HCT116 (cell line): ENCODE data around the gene FAH. TPM values are rescaled to one million over a fixed set of nuclear protein-coding genes. Genes with fewer than 3 reads are reported as not detected.

Experiments
- ATAC-seq: fragments of 200-7000 bp; cut with Tn5 transposase; 2 replicates; pipeline ENCODE4 v1.9.1; 2020; ENCODE audit warnings: mild to moderate bottlenecking, moderate library complexity
- BruUV-seq: library from RNA; stranded (reverse); fragments of 400-500 nt; replicated peaks from 2 replicates; lab custom pipeline; 2021; lab: Mats Ljungman, UMichigan
- CTCF ChIA-PET: fragments of 300-600 bp; sonication (Branson Sonifier 250); formaldehyde crosslinking; loops from one replicate; lab custom pipeline; 2021; ENCODE audit warnings: antibody characterized with exemption; lab: Charles Lee
- POLR2A ChIA-PET: fragments of 300-600, 350-600 bp; sonication (Branson Sonifier 250); formaldehyde crosslinking; loops from one replicate; lab custom pipeline; 2021; ENCODE audit warnings: antibody characterized with exemption; lab: Charles Lee
- RAD21 ChIA-PET, 2 experiments: fragments of 300-600 bp; sonication (Branson Sonifier 250); formaldehyde crosslinking; loops; one replicate each; lab custom pipeline; 2023; ENCODE audit warnings: low total read pairs in 2 of 2; ENCODE audit not compliant: uncharacterized antibody in 2 of 2, unreplicated experiment in 2 of 2, low non-redundant PET in 1 of 2; lab: Charles Lee
- DNase-seq: peaks from one replicate; pipeline ENCODE4 v3.0.0-alpha.2; 2010; ENCODE audit warnings: low read depth, low spot score
- H2AFZ ChIP-seq: fragments of 200-600 bp; shearing (Covaris generic), sonication (generic); 2 replicates; pipeline ENCODE4 v1.6.1; 2017; ENCODE audit warnings: low read depth, mixed run types, mixed read lengths, antibody characterized with exemption, low read length; ENCODE audit not compliant: poor library complexity, severe bottlenecking
- H3K27ac ChIP-seq: 2 replicates; pipeline ENCODE4 v1.5.1; 2012; ENCODE audit warnings: low read depth, low read length
- H3K27me3 ChIP-seq: fragments of 200-600 bp; sonication (generic); 2 replicates; pipeline ENCODE4 v1.6.1; 2016; ENCODE audit warnings: mixed run types, low read length, mixed read lengths; ENCODE audit not compliant: insufficient read depth
- H3K36me3 ChIP-seq, 2 experiments: fragments of 200-500 bp in 1 of 2; fragments of 200-600 bp in 1 of 2; sonication (Bioruptor generic) in 1 of 2; sonication (generic) in 1 of 2; 2 replicates each; pipeline versions ENCODE4 v1.5.1 to v1.6.1; 2014 to 2016; ENCODE audit warnings: low read length in 2 of 2, inconsistent platforms in 1 of 2, mixed read lengths in 1 of 2, mixed run types in 1 of 2; ENCODE audit not compliant: insufficient read depth in 2 of 2, control insufficient read depth in 1 of 2
- H3K4me1 ChIP-seq, 2 experiments: fragments of 200-600 bp in 1 of 2; sonication (generic) in 1 of 2; 2 replicates each; pipeline versions ENCODE4 v1.5.1 to v1.6.1; 2012 to 2017; ENCODE audit warnings: low read length in 2 of 2, inconsistent platforms in 1 of 2, mild to moderate bottlenecking in 1 of 2, mixed read lengths in 1 of 2, mixed run types in 1 of 2, moderate library complexity in 1 of 2; ENCODE audit not compliant: insufficient read depth in 2 of 2, control insufficient read depth in 1 of 2
- H3K4me2 ChIP-seq: fragments of 200-600 bp; sonication (generic); 2 replicates; pipeline ENCODE4 v1.6.1; 2017; ENCODE audit warnings: mixed run types, low read length, mixed read lengths
- H3K4me3 ChIP-seq, 2 experiments: fragments of 200-600 bp in 1 of 2; sonication (generic) in 1 of 2; replicated peaks in 1 of 2; 2 replicates each; pipeline ENCODE4 v1.5.1; 2011 to 2016; ENCODE audit warnings: low read length in 2 of 2, control low read depth in 1 of 2, low read depth in 1 of 2, mild to moderate bottlenecking in 1 of 2, mixed read lengths in 1 of 2, mixed run types in 1 of 2
- H3K79me2 ChIP-seq: fragments of 200-600 bp; sonication (generic); 2 replicates; pipeline ENCODE4 v1.6.1; 2017; ENCODE audit warnings: mild to moderate bottlenecking, mixed run types, low read length, moderate library complexity, mixed read lengths; ENCODE audit not compliant: insufficient read depth
- H3K9ac ChIP-seq: fragments of 200-600 bp; sonication (generic); 2 replicates; pipeline ENCODE4 v1.6.1; 2016; ENCODE audit warnings: low read length, mixed read lengths
- H3K9me2 ChIP-seq: fragments of 200-600 bp; sonication (generic), shearing (Covaris generic); 2 replicates; pipeline ENCODE4 v1.6.1; 2017; ENCODE audit warnings: mixed run types, mild to moderate bottlenecking, moderate library complexity; ENCODE audit not compliant: insufficient read depth
- H3K9me3 ChIP-seq, 2 experiments: fragments of 200-500 bp in 1 of 2; fragments of 200-600 bp in 1 of 2; sonication (Bioruptor generic) in 1 of 2; sonication (generic) in 1 of 2; 2 replicates each; pipeline ENCODE4 v1.6.1; 2014 to 2017; ENCODE audit warnings: low read length in 2 of 2, mixed read lengths in 2 of 2, inconsistent platforms in 1 of 2, low read depth in 1 of 2, mild to moderate bottlenecking in 1 of 2, mixed run types in 1 of 2, moderate library complexity in 1 of 2; ENCODE audit not compliant: control insufficient read depth in 1 of 2, insufficient read depth in 1 of 2
- H4K20me1 ChIP-seq: fragments of 200-600 bp; sonication (generic), shearing (Covaris generic); 2 replicates; pipeline ENCODE4 v1.6.1; 2017; ENCODE audit warnings: mixed run types, mild to moderate bottlenecking, moderate library complexity; ENCODE audit not compliant: insufficient read depth
- CTCF ChIP-seq, 3 experiments: fragments of 200-600 bp in 1 of 3; sonication (generic) in 1 of 3; IDR thresholded peaks in 2 of 3; conservative IDR thresholded peaks in 1 of 3; 2 replicates each; pipeline ENCODE4 v1.5.1; 2012 to 2017; ENCODE audit warnings: low read depth in 2 of 3, low read length in 2 of 3, antibody characterized with exemption in 1 of 3, borderline replicate concordance in 1 of 3, control low read depth in 1 of 3, mild to moderate bottlenecking in 1 of 3, mixed read lengths in 1 of 3, mixed run types in 1 of 3, moderate library complexity in 1 of 3; ENCODE audit not compliant: insufficient read depth in 1 of 3
- EZH2 ChIP-seq: fragments of 200-600 bp; sonication (generic); IDR thresholded peaks from 2 replicates; pipeline ENCODE4 v1.6.1; 2017; ENCODE audit warnings: antibody characterized with exemption, mixed run types
- EZH2phosphoT487 ChIP-seq: fragments of 200-600 bp; IDR thresholded peaks from 2 replicates; pipeline ENCODE4 v1.6.1; 2018; ENCODE audit warnings: antibody characterized with exemption, borderline replicate concordance
- JUND ChIP-seq: IDR thresholded peaks from 2 replicates; pipeline ENCODE4 v1.6.1; 2012
- RAD21 ChIP-seq: IDR thresholded peaks from 2 replicates; pipeline ENCODE4 v1.6.1; 2012; ENCODE audit warnings: low read depth, mild to moderate bottlenecking
- SP1 ChIP-seq: IDR thresholded peaks from 2 replicates; pipeline ENCODE4 v1.6.1; 2012; ENCODE audit warnings: low read depth
- SRF ChIP-seq: IDR thresholded peaks from 2 replicates; pipeline ENCODE4 v1.6.1; 2012; ENCODE audit warnings: low read depth
- YY1 ChIP-seq: IDR thresholded peaks from 2 replicates; pipeline ENCODE4 v1.6.1; 2011; ENCODE audit warnings: low read length, low read depth, moderate library complexity, mild to moderate bottlenecking; ENCODE audit not compliant: insufficient replicate concordance; ENCODE audit errors: extremely low read depth
- ZBTB33 ChIP-seq: IDR thresholded peaks from 2 replicates; pipeline ENCODE4 v1.6.1; 2011; ENCODE audit warnings: mild to moderate bottlenecking, low read length, moderate library complexity; ENCODE audit not compliant: insufficient replicate concordance; ENCODE audit errors: extremely low read depth
- ZNF274 ChIP-seq: fragments of 200-500 bp; sonication (Bioruptor generic); IDR thresholded peaks from 2 replicates; pipeline ENCODE4 v1.6.1; 2014; ENCODE audit warnings: mild to moderate bottlenecking, low read depth, low read length, inconsistent platforms
- intact Hi-C: fragments of 100-400 bp; cut with micrococcal nuclease; formaldehyde crosslinking; loops from 2 replicates; pipeline ENCODE4 v1.10.0; 2022
- total RNA-seq: library from RNA; stranded (reverse); gene quantifications from one replicate; pipeline ENCODE4 v1.2.1, GENCODE V29; 2021; ENCODE audit not compliant: unreplicated experiment

FAH gene
- total RNA-seq, 1 experiment from 2014 or later, result 20.0 TPM

- Histone ChIP-seq H3K4me2 (no peak overlapping the region), H3K4me1 (0 out of 4 replicates have a peak, but pooled peaks cover 0 to 4% of the 10 kb centered on the region in 2 experiments), H3K79me2 (no peaks in the 10 kb centered on the region), H3K27ac (no peak overlapping the region), H3K27me3 (peaks cover 11% of the 10 kb centered on the region), H2AFZ (no peak overlapping the region), H3K36me3 (no peaks in the 10 kb centered on the region), H4K20me1 (no peaks in the 10 kb centered on the region), H3K9ac (no peak overlapping the region), H3K9me2 (no peaks in the 10 kb centered on the region), H3K4me3 (no peak overlapping the region), H3K9me3 (no peaks in the 10 kb centered on the region)
- DNase-seq (no peak), ATAC-seq (no peak)
- BruUV-seq, result no TSS peak
- ChIA-PET CTCF (no interaction called here), RAD21 (no interaction called here), POLR2A (no interaction called here)
- intact Hi-C loops, result no loop called here
- no peak for TF ChIP-seq ZBTB33
- no peak for TF ChIP-seq YY1
- TF ChIP-seq RAD21, result no peak
- TF ChIP-seq ZNF274, result no peak
- no peak for TF ChIP-seq SRF
- no peak for TF ChIP-seq CTCF (IDR thresholded peaks at IDR 0.05 in 2 of 3, conservative IDR thresholded peaks at IDR 0.05 in 1 of 3; ENCODE audit: borderline replicate concordance in 1 of 3, insufficient read depth in 1 of 3, low read depth in 2 of 3, low read length in 2 of 3)
- TF ChIP-seq SP1, result no peak
- TF ChIP-seq EZH2, result no peak
- no peak for TF ChIP-seq EZH2phosphoT487
- no peak for TF ChIP-seq JUND
Measured at GRCh38 chr15:80211976-80212375, 59.2 kb downstream of the FAH start.
